Urinary bladder (tissue), 4 donors: ENCODE data around the gene LYZL1. TPM values are rescaled to one million over a fixed set of nuclear protein-coding genes. Genes with fewer than 3 reads are reported as not detected.
"Not testable (repeated sequence)": the region's sequence is repeated elsewhere in the genome, so short reads cannot be mapped to it uniquely, and the experiment has no call there.

Experiments
- DNase-seq: peaks from one replicate; pipeline ENCODE4 v3.0.0-alpha.2; 2015; ENCODE audit errors: extremely low spot score
- H3K27ac ChIP-seq: one replicate; pipeline ENCODE4 v1.5.1; 2013; ENCODE audit warnings: low read depth, mild to moderate bottlenecking, moderate library complexity
- H3K36me3 ChIP-seq: one replicate; pipeline ENCODE4 v1.6.1; 2013; ENCODE audit warnings: mild to moderate bottlenecking, moderate library complexity; ENCODE audit not compliant: insufficient read depth
- H3K4me1 ChIP-seq: one replicate; pipeline ENCODE4 v1.6.1; 2013; ENCODE audit warnings: mild to moderate bottlenecking, moderate library complexity; ENCODE audit not compliant: insufficient read depth
- H3K4me3 ChIP-seq: one replicate; pipeline ENCODE4 v1.5.1; 2013; ENCODE audit warnings: low read depth, low read length
- WGBS: extraction: QIAGEN DNeasy Blood & Tissue Kit; methylation state at CpG from one replicate; pipeline ENCODE4 v1.1.7; 2013; 5-methylcytosine and 5-hydroxymethylcytosine counted together
- polyA plus RNA-seq: library from polyadenylated mRNA; stranded (reverse); fragments of 200-250 nt; gene quantifications from one replicate; pipeline ENCODE4 v1.2.3, GENCODE V29; 2013
- total RNA-seq: library from RNA; depleted of rRNA; stranded (reverse); fragments of >200 nt; gene quantifications from one replicate; pipeline ENCODE4 v1.2.3, GENCODE V29; 2014
- donor health status: healthy with polysubstance abuse.
- donor health status: healthy.

LYZL1 gene
- total and polyA plus RNA-seq, 2 donors = not detected

DNA sequence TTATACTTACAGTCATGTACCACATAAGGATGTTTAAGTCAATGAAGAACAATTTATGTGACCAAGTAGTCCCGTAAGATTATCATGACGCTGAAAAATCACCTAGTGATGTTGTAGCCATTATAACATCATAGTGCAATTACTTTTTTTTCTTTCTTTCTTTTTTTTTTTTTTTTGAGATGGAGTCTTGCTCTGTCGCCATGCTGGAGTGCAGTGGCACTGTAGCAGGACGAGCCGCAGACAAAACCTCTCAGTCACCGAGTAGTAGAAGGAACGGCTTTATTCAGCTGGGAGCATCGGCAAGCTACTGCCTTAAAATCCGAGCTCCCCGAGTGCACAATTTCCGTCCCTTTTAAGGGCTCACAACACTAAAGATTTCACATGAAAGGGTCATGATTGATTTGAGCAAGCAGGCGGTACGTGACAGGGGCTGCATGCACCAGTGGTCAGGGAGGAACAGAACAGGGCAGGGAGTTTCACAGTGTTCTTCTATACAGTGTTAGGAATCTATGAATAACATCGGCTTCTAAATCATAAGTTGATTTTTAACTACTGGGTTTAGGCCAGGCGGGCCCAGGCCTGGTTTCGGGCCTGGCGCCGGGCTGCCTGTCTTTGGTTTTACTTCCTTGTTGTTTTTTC lies 71.5 kb downstream of the LYZL1 start:
- H3K27ac ChIP-seq, H3K36me3 ChIP-seq, DNase-seq, H3K4me1 ChIP-seq, H3K4me3 ChIP-seq: not testable (repeated sequence)
- WGBS = 91% methylated on average over 18 of the region's 18 CpGs
